Fibroblast of the aortic adventitia (primary cell): ENCODE results near the gene QKI. TPM values are rescaled to one million over a fixed set of nuclear protein-coding genes. Genes with fewer than 3 reads are reported as not detected.

ENCODE experiments used
- DNase-seq: peaks from one replicate; pipeline ENCODE4 v3.0.0-alpha.2; 2010; ENCODE audit warnings: low read depth
- H3K4me3 ChIP-seq: 2 replicates; pipeline ENCODE4 v1.5.1; 2011; ENCODE audit warnings: low read depth, mild to moderate bottlenecking, control low read depth, low read length, moderate library complexity
- CTCF ChIP-seq: IDR thresholded peaks from 2 replicates; pipeline ENCODE4 v1.5.1; 2011; ENCODE audit warnings: mild to moderate bottlenecking, low read length, control low read depth, inconsistent platforms; ENCODE audit not compliant: insufficient read depth
- total RNA-seq: library from RNA; depleted of rRNA; stranded (reverse); fragments of >200 nt; gene quantifications from 2 replicates; pipeline ENCODE4 v1.2.3, GENCODE V29; 2012; ENCODE audit warnings: low replicate concordance

QKI gene
- total RNA-seq: 125 and 145 TPM in 2 replicates

GRCh38 chr6:163414117-163414945, at the start of gene QKI:
QKI (plus strand) TSS chr6:163414718; CDS start chr6:163415194, 476 bp downstream.
- H3K4me3 ChIP-seq: peak within 1 kb of the TSS; percentile 92
- peak; percentile 72 for DNase-seq
- no peak for TF ChIP-seq CTCF

GRCh38 chr6:163366288-163366687, 48.2 kb upstream of the QKI start:
- no peak overlapping the region for H3K4me3 ChIP-seq
- no peak for DNase-seq
- TF ChIP-seq CTCF: no peak

GRCh38 chr6:163367497-163368183, 46.9 kb upstream of the QKI start:
- no peak overlapping the region for H3K4me3 ChIP-seq
- DNase-seq: no peak
- TF ChIP-seq CTCF: no peak

- DNase-seq: no peak
- no peak overlapping the region for H3K4me3 ChIP-seq
- no peak for TF ChIP-seq CTCF
Measured at GRCh38 chr6:163369141-163369540, 45.4 kb upstream of the QKI start.

- no peak overlapping the region for H3K4me3 ChIP-seq
- DNase-seq: no peak
- no peak for TF ChIP-seq CTCF
Measured at GRCh38 chr6:163369628-163370365, 44.7 kb upstream of the QKI start.

GRCh38 chr6:163370464-163371117, 43.9 kb upstream of the QKI start:
- no peak overlapping the region for H3K4me3 ChIP-seq
- TF ChIP-seq CTCF: no peak
- no peak for DNase-seq
